HepG2 (cell line): ENCODE results near the gene CDH23.

Experiments
- ASH2L ChIP-seq: fragments of 300-600, 200-600 bp; sonication (generic); IDR thresholded peaks from 2 replicates; pipeline ENCODE4 v1.7.0; 2017; ENCODE audit warnings: low read depth, mild to moderate bottlenecking, moderate library complexity, mixed read lengths, low read length; ENCODE audit not compliant: insufficient read length
- CBX5 ChIP-seq: sonication (generic); formaldehyde crosslinking; IDR thresholded peaks from 2 replicates; pipeline ENCODE4 v1.4.0; 2020; ENCODE audit warnings: missing genetic modification reagents, borderline replicate concordance
- EED ChIP-seq: sonication (generic); formaldehyde crosslinking; IDR thresholded peaks from 2 replicates; pipeline ENCODE4 v1.5.0; 2020; ENCODE audit warnings: mild to moderate bottlenecking, missing genetic modification reagents
- KLF6 ChIP-seq: IDR thresholded peaks from 2 replicates; pipeline ENCODE4 v1.8.0; 2016; ENCODE audit warnings: missing biosample characterization, missing genetic modification reagents
- MXI1 ChIP-seq: IDR thresholded peaks from 3 replicates; pipeline ENCODE4 v1.6.1; 2012; ENCODE audit warnings: low read depth, low read length, inconsistent platforms, borderline replicate concordance
- NR1H2 ChIP-seq: sonication (generic); formaldehyde crosslinking; IDR thresholded peaks from 2 replicates; pipeline ENCODE4 v1.8.1; 2022; ENCODE audit warnings: low read depth, missing genetic modification reagents, borderline replicate concordance
- POGZ ChIP-seq: sonication (generic); formaldehyde crosslinking; IDR thresholded peaks from 2 replicates; pipeline ENCODE4 v1.4.0; 2020; ENCODE audit warnings: mild to moderate bottlenecking, missing genetic modification reagents
- SALL2 ChIP-seq: sonication (generic); formaldehyde crosslinking; IDR thresholded peaks from 2 replicates; pipeline ENCODE4 v1.8.1; 2023; ENCODE audit warnings: mild to moderate bottlenecking, missing genetic modification reagents, inconsistent platforms
- ZKSCAN8 ChIP-seq: IDR thresholded peaks from 2 replicates; pipeline ENCODE4 v1.6.1; 2016; ENCODE audit warnings: borderline replicate concordance, missing genetic modification reagents, missing compliant biosample characterization
- ZNF12 ChIP-seq: sonication (generic); formaldehyde crosslinking; IDR thresholded peaks from 2 replicates; pipeline ENCODE4 v1.5.0; 2020; ENCODE audit warnings: missing genetic modification reagents
- TF ChIP-seq, protein P1 (sequence below): sonication (generic); formaldehyde crosslinking; IDR thresholded peaks from 2 replicates; pipeline ENCODE4 v1.4.0; 2020; ENCODE audit warnings: mild to moderate bottlenecking, low read depth, missing genetic modification reagents

DNA sequence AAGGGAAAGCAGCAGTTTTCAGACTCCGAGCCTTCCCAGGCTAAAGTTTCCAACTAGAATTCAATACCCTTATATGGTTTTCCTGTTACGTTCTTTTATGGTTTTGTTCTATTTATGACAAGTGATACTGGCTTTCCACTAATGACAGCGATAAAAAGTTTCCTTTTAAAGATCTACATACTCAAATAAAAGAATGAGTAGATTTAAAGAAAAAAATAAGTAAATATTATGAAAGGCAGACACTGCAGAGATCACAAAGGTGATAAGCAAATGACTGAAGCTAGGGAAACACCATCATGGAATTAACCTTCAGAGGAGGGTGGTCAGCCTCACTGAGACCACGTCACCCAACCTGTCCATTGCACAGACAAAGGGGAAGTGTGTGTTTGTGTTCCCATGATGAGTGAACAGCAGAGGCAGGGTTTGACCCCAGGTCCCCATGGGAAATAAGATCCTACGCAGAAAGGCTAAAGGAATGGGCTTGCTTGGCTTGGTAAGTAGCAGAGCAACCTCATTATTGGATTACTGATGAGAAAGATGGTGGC, 372.6 kb downstream of the CDH23 start:
- TF ChIP-seq, protein P1, sequence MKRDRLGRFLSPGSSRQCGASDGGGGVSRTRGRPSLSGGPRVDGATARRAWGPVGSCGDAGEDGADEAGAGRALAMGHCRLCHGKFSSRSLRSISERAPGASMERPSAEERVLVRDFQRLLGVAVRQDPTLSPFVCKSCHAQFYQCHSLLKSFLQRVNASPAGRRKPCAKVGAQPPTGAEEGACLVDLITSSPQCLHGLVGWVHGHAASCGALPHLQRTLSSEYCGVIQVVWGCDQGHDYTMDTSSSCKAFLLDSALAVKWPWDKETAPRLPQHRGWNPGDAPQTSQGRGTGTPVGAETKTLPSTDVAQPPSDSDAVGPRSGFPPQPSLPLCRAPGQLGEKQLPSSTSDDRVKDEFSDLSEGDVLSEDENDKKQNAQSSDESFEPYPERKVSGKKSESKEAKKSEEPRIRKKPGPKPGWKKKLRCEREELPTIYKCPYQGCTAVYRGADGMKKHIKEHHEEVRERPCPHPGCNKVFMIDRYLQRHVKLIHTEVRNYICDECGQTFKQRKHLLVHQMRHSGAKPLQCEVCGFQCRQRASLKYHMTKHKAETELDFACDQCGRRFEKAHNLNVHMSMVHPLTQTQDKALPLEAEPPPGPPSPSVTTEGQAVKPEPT (CRISPR knock-in tag): no peak
- no peak for TF ChIP-seq POGZ (CRISPR knock-in tag)
- TF ChIP-seq EED (CRISPR knock-in tag): no peak
- TF ChIP-seq KLF6: no peak
- TF ChIP-seq ASH2L: no peak
- TF ChIP-seq NR1H2 (CRISPR knock-in tag): no peak
- no peak for TF ChIP-seq SALL2 (CRISPR knock-in tag)
- TF ChIP-seq ZNF12 (CRISPR knock-in tag): no peak
- no peak for TF ChIP-seq ZKSCAN8 (CRISPR knock-in tag)
- no peak for TF ChIP-seq MXI1
- TF ChIP-seq CBX5: no peak
